Hepatocyte (in vitro differentiated cells): ENCODE results near the gene KRTAP2-2.

Experiments used
- EZH2phosphoT487 ChIP-seq: fragments of 200-600 bp; sonication (generic); IDR thresholded peaks from one replicate; pipeline ENCODE4 v1.6.1; 2018; ENCODE audit warnings: antibody characterized with exemption, mild to moderate bottlenecking, low read depth, moderate library complexity; ENCODE audit not compliant: unreplicated experiment, severe bottlenecking
- TF ChIP-seq, protein P1 (sequence below): fragments of 200-600 bp; sonication (generic); IDR thresholded peaks from 2 replicates; pipeline ENCODE4 v1.5.1; 2016; ENCODE audit warnings: antibody characterized with exemption, mild to moderate bottlenecking; ENCODE audit not compliant: poor library complexity

DNA sequence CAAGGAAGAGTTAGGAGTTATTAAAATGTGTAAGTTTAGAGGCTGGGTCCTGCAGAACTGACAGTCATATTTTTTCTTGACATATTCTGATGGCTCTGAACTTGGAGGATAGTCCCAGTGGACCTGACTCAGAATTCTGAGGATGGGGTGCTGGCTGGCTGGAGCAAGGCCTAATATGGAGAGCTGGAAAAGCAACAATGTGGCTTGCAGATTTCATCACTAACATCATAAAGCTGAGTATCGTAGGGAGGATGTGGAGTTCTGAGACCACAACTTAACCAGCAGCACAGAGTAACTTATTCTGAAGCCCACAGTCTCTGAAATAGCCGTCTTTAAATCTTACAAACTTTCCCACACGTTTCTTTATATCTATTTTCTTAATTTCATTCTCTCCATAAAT is 30.3 kb downstream of the KRTAP2-2 start:
- no peak for TF ChIP-seq EZH2phosphoT487
- TF ChIP-seq, protein P1, sequence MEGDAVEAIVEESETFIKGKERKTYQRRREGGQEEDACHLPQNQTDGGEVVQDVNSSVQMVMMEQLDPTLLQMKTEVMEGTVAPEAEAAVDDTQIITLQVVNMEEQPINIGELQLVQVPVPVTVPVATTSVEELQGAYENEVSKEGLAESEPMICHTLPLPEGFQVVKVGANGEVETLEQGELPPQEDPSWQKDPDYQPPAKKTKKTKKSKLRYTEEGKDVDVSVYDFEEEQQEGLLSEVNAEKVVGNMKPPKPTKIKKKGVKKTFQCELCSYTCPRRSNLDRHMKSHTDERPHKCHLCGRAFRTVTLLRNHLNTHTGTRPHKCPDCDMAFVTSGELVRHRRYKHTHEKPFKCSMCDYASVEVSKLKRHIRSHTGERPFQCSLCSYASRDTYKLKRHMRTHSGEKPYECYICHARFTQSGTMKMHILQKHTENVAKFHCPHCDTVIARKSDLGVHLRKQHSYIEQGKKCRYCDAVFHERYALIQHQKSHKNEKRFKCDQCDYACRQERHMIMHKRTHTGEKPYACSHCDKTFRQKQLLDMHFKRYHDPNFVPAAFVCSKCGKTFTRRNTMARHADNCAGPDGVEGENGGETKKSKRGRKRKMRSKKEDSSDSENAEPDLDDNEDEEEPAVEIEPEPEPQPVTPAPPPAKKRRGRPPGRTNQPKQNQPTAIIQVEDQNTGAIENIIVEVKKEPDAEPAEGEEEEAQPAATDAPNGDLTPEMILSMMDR, result no peak
